ENCODE data around the gene HS3ST6.
"Not testable (repeated sequence)": the region's sequence is repeated elsewhere in the genome, so short reads cannot be mapped to it uniquely, and the experiment has no call there.

The HS3ST6 gene

GRCh38 chr16:1924095-1924494 is 5.9 kb upstream of the HS3ST6 start:
- no peak for DNase-seq

DNA sequence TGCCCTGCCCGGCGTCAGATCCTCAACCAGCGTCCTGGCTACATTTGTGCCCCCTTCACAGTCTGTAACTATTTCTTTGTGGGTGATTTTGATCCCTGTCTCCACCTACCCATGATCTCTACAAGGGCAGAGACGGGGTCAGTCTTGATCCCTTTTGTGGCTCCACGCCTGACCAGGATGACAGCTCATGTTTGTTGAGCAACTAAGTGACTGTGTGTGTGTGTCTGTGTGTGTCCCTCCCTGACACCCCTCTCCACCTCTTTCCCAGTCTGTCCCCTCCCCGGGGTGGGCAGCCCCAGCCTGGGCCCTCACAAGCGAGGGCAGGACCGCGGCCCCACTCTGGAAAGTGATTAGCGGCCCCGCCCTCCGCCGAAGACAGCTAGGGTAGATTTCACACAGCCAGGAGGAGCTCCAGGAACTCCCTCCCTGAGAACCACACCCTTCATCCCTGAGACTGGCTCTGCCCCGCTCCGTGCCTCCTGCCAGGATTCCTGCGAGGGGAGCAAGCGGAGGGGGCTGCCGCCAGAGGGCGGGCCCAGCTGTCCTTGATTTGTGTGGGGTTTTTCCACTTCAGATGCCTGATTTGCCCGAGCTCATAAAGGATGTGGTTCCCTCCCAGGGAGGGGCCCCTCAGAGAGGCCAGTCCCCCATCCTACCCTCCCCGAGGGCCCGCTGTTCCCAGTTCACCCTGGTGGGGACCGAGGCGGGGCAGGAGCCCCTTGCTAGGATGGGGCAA is 5.3 kb upstream of the HS3ST6 start:
- no peak for DNase-seq

DNA sequence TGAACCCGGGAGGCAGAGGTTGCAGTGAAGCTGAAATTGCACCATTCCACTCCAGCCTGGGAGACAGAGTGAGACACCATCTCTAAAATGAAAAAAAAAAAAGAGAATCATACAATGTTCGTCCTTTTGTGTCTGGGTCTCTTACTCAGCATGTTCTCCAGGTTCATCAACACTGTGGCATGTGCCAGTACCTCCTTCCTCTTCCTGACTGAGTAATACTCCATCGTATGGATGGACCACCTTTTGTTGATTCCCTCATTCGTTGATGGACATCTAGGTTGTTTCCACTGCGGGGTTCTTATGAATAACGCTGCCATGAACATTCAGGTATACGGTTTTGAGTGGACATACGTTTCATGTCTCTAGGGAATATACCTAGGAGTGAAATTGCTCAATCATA is 4.1 kb upstream of the HS3ST6 start:
- no peak for DNase-seq

DNA sequence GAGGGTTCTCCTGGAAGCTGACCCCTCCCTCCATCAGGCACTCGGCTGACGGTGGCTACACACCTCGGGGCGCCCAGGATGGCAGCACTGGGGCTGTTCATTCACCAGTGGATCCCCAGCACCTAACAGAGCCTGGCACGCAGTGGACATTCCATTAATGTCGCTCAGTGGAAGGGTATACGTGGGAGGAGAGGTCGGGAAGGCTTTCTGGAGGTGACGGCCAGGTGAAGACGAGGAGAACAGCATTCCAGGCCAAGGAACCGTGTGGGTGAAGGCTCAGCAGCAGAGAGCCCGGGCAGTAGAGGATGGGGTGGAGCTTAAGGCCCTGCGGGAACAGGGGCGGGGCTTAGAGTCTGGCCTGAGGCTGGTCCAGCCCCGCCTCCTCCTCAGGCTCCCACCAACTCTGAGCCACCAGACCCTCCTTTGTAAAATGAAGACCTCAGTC is 2.5 kb upstream of the HS3ST6 start:
- DNase-seq = no peak

- DNase-seq = not testable (repeated sequence)
Measured at GRCh38 chr16:1920122-1920521, 1.9 kb upstream of the HS3ST6 start.

GRCh38 chr16:1919327-1919998 is 1.2 kb upstream of the HS3ST6 start:
- DNase-seq = no peak

GRCh38 chr16:1917665-1918350 is 407 bp downstream of the HS3ST6 start:
- DNase-seq = no peak

GRCh38 chr16:1917056-1917664 is 1.1 kb downstream of the HS3ST6 start:
- no peak for DNase-seq

GRCh38 chr16:1916640-1916990 is 1.6 kb downstream of the HS3ST6 start:
- DNase-seq = no peak

- no peak for DNase-seq
Measured at GRCh38 chr16:1915732-1916639, 2.2 kb downstream of the HS3ST6 start.

DNA sequence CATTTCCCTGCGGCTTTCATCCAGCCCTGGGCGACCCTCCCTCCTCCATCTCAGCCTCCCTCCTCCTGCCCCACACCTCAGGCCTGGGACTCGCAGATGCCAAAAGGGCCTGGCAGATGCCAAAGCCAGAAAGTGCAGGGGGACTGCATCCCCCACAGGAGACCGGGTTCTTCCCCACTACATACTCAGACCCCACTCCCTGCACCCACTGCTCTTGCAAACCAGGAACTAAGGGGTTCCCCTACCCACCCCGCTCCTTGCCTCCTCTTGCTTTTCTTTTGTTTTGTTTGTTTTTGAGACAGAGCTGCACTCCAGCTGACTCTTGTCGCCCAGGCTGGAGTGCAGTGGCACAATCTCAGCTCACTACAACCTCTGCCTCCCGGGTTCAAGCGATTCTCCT is 3.2 kb downstream of the HS3ST6 start:
- no peak for DNase-seq

DNA sequence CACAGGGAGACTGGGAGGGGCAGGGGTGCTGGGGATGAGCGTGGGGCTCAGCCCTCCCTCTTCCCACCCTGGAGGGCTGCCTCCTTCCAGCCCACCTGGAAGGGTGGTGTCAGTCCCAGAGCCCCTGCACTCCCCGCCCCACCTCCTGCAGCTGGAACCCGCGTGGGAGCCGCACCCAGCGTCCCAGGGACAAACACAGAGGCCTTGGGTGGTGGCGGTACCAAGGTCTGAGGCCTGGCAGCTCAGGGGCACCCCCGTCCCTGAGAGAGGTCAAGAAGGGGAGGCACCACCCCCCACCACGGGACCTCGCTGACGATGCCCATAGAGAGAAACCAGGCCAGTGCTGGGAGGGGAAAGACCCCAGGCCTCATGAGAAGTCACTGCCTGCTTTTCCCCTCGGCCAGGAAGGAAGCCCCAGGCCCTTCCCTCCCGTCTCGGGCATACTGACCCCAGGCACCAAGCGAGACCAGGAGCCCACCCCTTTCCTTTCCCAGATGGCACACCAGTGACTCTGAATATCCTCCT is 4.1 kb downstream of the HS3ST6 start:
- no peak for DNase-seq

GRCh38 chr16:1913327-1914083 is 4.7 kb downstream of the HS3ST6 start:
- no peak for DNase-seq

- no peak for DNase-seq
Measured at GRCh38 chr16:1912215-1912543, 6.0 kb downstream of the HS3ST6 start.

DNA sequence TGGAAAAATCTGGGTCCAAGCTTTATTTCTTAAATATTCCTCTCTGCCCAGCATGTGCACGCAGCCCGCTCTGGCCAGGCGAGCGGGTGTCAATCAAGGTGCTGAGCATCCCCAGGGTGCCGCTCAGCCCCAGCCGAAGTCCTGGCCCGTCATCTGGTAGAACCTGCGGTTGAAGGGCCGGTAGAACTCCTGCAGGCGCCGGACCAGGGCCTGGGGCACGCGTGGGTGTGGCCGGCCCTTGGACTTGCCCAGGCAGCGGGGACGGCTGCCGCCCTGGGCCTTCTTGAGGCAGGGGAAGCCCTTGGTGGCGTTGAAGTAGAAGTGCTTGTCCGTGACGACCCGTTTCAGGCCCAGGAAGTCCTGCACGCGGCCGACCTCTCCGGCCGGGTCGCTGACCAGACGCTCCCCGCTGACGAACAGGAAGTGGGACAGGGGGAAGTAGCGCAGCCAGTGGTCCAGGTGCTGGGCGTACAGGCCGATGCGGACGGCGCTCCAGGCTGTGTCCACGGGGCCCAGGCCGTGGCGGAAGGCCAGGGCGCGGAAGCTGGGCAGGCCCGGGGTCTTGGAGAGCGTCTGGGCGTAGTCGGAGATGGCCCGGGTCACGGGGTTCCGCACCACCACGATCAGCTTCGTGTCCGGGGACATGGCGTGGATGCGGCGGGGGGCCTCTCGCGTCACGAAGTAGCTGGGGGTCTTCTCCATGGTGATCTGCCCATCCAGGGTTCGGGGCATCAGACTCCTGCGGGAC is 6.6 kb downstream of the HS3ST6 start:
- DNase-seq = no peak

- DNase-seq = no peak
Measured at GRCh38 chr16:1909561-1910231, 8.5 kb downstream of the HS3ST6 start.

DNA sequence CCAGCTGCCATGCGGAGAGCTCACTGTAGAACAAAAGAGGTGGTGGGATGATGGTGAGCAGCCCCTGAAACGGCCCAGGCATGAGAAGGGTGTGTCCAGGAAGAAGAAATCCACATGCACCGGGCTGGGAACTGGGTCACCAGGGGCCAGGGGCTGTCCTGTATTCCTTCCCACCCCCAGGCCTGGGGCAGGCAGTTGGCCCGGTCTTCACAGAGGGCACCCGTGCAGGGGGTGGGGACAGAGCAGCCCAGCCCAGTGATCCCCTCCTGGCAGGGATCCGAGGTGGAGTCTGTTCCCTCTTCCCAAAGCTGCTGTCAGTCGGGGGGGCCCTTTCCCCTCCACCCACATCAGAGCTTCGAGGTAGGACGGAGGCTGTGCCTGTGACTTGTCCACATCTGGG is 9.2 kb downstream of the HS3ST6 start:
- no peak for DNase-seq

GRCh38 chr16:1908184-1908583 is 10.0 kb downstream of the HS3ST6 start:
- DNase-seq = no peak

DNA sequence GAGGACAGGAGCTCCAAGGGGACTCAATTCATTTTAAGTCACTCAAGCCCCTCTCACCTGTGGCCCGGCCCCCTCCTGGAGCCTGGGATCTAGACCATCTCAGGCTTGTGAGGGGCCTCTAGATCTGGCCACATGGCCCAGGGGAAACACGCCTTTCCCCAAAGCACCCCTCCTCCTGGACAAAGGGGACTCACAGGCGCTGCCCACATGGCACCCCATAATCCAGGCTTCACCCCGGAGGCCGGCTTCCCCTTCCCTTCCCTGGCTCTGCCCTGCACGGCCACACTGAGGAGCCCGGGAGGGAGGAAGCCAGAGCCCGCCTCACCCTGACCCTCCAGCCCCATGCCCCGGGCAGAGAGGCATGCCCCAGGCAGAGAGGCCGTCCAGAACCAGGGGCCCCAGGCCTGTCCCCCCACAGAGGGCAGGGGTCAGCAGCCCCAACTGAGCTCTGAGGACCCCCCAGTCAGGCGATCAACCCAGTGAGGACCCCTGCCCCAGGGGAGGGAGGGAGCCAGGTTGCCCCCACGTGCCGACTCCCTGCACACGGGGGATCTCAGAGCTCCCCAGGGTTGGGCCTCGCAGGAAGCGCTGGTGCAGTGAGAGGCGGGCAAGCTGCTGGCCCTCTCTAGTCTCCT is 10.9 kb downstream of the HS3ST6 start:
- no peak for DNase-seq

DNA sequence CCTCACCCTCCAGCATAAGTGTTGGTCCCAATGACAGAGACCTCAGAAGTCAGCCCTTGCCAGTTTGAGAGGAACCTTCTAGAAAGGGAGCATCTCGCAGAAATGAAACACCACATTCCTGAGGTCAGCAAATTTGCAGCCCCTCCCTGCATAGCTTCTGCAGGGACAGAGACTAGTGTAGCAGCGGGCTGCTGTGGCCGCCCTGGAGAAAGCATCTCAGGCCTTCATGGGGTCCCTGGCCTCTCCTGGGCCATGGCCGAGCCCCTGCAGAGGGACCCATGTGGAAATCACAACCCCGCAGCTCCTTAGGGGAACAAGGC is 11.4 kb downstream of the HS3ST6 start:
- no peak for DNase-seq

Measured in CD4-positive, alpha-beta T cell treated with Interleukin-17A for 1 hour (primary cell).